Tibial artery (tissue), 4 donors: ENCODE results near the gene ATXN10.

Experiments
- DNase-seq, 2 donors: peaks; one replicate each; pipeline ENCODE4 v3.0.0-alpha.2; 2019
- H3K27ac ChIP-seq, 2 donors: fragments of 200-600 bp; sonication (generic) in 1 of 2; 1 replicate in 1 of 2; 2 replicates in 1 of 2; pipeline ENCODE4 v1.5.1; 2018 to 2019; ENCODE audit warnings: mild to moderate bottlenecking in 1 of 2
- H3K27me3 ChIP-seq, 2 donors: fragments of 200-600 bp; sonication (generic) in 1 of 2; one replicate each; pipeline versions ENCODE4 v1.5.1 to v1.6.0; 2016 to 2019
- H3K36me3 ChIP-seq, 3 donors: fragments of 200-600 bp; sonication (generic) in 2 of 3; one replicate each; pipeline ENCODE4 v1.5.1; 2016 to 2019; ENCODE audit warnings: mild to moderate bottlenecking in 2 of 3
- H3K4me1 ChIP-seq, 4 donors: fragments of 200-600 bp; sonication (generic) in 2 of 4; 1 replicate in 3 of 4; 2 replicates in 1 of 4; pipeline ENCODE4 v1.5.1; 2016 to 2019
- H3K4me3 ChIP-seq, 2 donors: fragments of 200-600 bp; sonication (generic) in 1 of 2; 1 replicate in 1 of 2; 2 replicates in 1 of 2; pipeline ENCODE4 v1.5.1; 2018 to 2019; ENCODE audit warnings: mild to moderate bottlenecking in 2 of 2
- H3K9me3 ChIP-seq, 3 donors: fragments of 200-600 bp; sonication (generic) in 1 of 3; one replicate each; pipeline ENCODE4 v1.5.1; 2016 to 2019
- CTCF ChIP-seq, 2 experiments: fragments of 200-600 bp in 1 of 2; fragments of 450-650 bp in 1 of 2; IDR thresholded peaks; one replicate each; pipeline ENCODE4 v1.5.1; 2017 to 2019; ENCODE audit warnings: antibody characterized with exemption in 2 of 2, mild to moderate bottlenecking in 1 of 2, moderate library complexity in 1 of 2
- intact Hi-C: fragments of 100-400 bp; cut with DNase I; formaldehyde crosslinking; loops from one replicate; pipeline ENCODE4 v1.15.0; 2023; ENCODE audit warnings: low total_unique reads

Gene ATXN10

GRCh38 chr22:45855961-45856360 is 184.3 kb downstream of the ATXN10 start:
- intact Hi-C loops = no loop called here
- DNase-seq = no peak
- no peak for TF ChIP-seq CTCF (IDR thresholded peaks at IDR 0.05)
- Histone ChIP-seq H3K4me1 (no peaks in the 10 kb centered on the region), H3K4me3 (no peak overlapping the region), H3K36me3 (peaks cover 36 to 76% (median 68%) of the 10 kb centered on the region in 3 donors), H3K27ac (no peak overlapping the region), H3K27me3 (no peaks in the 10 kb centered on the region), H3K9me3 (peaks cover 0 to 12% (median 0%) of the 10 kb centered on the region in 3 donors)

DNA sequence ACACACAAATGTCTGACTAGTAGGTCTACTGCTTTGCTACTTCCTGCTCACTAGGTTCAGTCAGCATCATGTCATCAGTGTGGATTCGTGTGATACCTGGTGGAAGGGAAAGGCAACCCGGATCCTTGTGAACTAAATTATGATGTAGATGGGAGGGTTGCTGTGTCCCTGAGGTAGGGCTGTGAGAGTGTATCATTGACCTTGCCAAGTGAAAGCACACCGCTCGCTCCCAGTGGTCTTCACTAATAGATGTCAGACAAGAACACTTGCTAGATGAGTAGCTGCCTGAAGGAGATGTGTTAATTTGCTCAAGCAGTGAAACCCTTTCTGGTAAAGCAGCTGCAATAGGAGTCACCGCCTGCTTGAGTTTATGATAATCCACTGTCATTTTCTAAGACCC is 185.9 kb downstream of the ATXN10 start:
- intact Hi-C loops = no loop called here
- Histone ChIP-seq H3K27ac (no peak overlapping the region), H3K4me3 (no peak overlapping the region), H3K9me3 (peaks cover 0 to 8% (median 0%) of the 10 kb centered on the region in 3 donors), H3K27me3 (no peaks in the 10 kb centered on the region), H3K36me3 (peaks cover 22 to 61% (median 56%) of the 10 kb centered on the region in 3 donors), H3K4me1 (no peaks in the 10 kb centered on the region)
- TF ChIP-seq CTCF (IDR thresholded peaks at IDR 0.05) = no peak
- no peak for DNase-seq

DNA sequence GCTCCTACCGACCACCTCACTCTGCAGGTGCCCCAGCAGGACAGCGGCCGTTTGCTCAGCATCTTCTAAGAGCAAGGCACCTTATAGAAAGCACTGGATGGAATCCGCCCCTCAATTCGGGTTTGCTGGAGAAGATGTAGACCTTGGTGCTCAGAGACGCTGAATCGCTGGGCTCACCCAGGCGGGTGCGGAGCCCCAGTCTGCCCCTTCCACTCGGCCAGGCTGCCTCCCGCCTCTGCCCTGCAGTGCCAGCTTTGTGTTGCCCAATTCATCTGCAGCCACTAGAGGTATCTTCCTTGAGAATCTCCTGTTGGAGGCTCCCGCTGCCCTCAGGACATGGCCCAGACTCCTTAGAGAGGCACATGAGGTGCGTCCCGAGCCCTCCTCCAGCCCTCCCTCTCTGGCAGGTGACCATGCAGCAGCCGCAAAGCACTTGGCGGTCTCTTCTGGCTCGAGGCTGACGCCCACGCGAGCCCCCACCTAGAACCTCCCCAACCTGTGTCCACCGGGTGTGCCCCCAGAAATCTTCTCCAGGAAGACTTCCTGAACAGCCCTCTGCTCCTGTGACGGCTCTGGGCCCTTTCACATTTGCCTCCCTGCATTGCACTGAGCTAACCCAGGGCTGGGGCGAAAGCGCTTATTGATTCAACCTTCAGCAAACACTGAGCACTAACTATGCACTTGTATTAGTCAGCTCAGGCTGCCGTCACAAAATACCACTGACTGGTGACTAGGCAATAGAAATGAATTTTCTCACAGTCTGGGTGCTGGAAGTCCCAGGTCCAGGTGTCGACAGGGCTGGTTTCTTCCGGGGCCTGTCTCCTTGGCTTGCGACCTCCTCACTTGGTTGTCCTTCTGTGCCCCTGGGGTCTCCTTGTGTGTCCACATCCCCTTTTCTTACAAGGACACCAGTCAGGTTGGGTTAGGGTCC is 187.9 kb downstream of the ATXN10 start:
- DNase-seq = peak in 1 of 2 donors; percentile 34
- Histone ChIP-seq H3K4me3 (no peak overlapping the region), H3K4me1 (peaks cover 0 to 6% (median 3%) of the 10 kb centered on the region in 4 donors), H3K36me3 (peaks cover 10 to 57% (median 47%) of the 10 kb centered on the region in 3 donors), H3K27ac (no peak overlapping the region), H3K27me3 (no peaks in the 10 kb centered on the region), H3K9me3 (peaks cover 0 to 7% (median 0%) of the 10 kb centered on the region in 3 donors)
- no peak for TF ChIP-seq CTCF (IDR thresholded peaks at IDR 0.05)
- intact Hi-C loops = no loop called here

- peaks cover 3 to 53% (median 40%) of the 10 kb centered on the region in 3 donors for H3K36me3 ChIP-seq
- no peak for DNase-seq
- peaks cover 0 to 2% of the 10 kb centered on the region in 2 donors for H3K27me3 ChIP-seq
- H3K9me3 ChIP-seq = peaks cover 0 to 7% (median 0%) of the 10 kb centered on the region in 3 donors
- TF ChIP-seq CTCF (IDR thresholded peaks at IDR 0.05) = no peak
- peaks cover 0 to 8% (median 4%) of the 10 kb centered on the region in 4 donors for H3K4me1 ChIP-seq
- intact Hi-C loops = no loop called here
- no peak overlapping the region for H3K4me3 ChIP-seq
- no peak overlapping the region for H3K27ac ChIP-seq
These were observed 188.6 kb downstream of the ATXN10 start for GRCh38 chr22:45860201-45860600.

DNA sequence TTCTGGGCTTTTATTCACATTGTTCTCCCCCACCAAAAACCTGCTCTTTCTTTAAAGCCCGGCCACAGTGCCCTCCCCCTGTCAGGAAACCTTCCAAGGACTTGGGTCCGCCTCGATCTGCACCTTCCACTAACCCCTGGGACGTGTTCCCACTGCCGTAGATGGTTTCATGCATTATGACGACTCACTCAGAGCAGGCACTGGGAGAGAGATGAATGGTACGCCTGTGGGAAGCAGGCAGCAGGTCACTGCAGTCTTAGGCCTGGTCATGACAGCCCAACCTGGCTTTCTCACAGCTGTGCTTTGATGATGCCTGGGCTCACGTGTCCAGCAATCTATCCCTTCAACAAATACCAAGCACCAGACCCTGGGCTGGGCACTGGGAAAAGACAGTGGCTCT is 189.6 kb downstream of the ATXN10 start:
- intact Hi-C loops = no loop called here
- peaks cover 0 to 12% of the 10 kb centered on the region in 2 donors for H3K27me3 ChIP-seq
- DNase-seq = no peak
- no peak for TF ChIP-seq CTCF (IDR thresholded peaks at IDR 0.05)
- H3K36me3 ChIP-seq = peaks cover 0 to 43% (median 29%) of the 10 kb centered on the region in 3 donors
- H3K9me3 ChIP-seq = peaks cover 0 to 7% (median 0%) of the 10 kb centered on the region in 3 donors
- no peak overlapping the region for H3K27ac ChIP-seq
- H3K4me3 ChIP-seq = no peak overlapping the region
- H3K4me1 ChIP-seq = peaks cover 0 to 12% (median 5%) of the 10 kb centered on the region in 4 donors
